Measurements from ENCODE around the gene RNF150.

RNF150 gene

DNA sequence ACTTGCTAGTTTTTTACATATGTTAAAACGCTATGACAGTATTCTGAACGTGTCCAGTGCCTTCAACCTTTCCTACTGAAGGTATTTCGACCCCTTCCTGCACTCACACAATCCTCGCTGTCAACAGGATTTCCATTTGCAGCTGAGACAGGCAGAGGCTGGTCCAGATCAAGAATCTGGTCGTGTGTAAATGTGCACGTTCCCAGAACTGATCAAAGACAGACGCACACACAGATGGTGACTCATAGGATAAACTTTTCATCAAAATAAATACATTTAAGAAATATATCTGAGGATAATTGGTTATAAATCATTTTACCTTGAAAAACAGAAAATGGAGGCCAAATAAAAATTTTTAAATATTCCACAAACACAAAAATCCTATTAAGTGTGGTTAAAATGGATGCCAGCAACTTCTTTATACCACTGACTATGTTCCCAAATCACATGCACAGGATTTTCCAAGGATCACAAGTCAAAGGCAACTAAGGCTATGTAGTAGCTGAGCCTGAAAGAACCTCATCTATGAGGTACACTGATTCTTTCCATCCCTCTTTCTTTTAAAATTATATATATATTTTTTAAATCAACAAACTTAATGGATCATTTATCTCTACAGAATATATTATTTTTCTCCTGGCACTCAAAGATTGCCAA lies 85.9 kb downstream of the RNF150 start:
- POLR2A ChIA-PET = interaction anchor here (0.6 kb wide), 1 partner anchor 107 kb away, joined by 3 read pairs; no protein-coding TSS in a partner anchor
- H3K4me1 ChIP-seq (ENCODE audit: control insufficient read depth, insufficient read depth, low read length) = no peaks in the 10 kb centered on the region
- H3K27ac ChIP-seq (ENCODE audit: extremely low read depth, low read depth, low read length) = no peak overlapping the region
- H3K4me3 ChIP-seq (ENCODE audit: low read depth, low read length) = no peak overlapping the region
- no peaks in the 10 kb centered on the region for H3K9me3 ChIP-seq (ENCODE audit: control insufficient read depth, insufficient read depth, low read depth, low read length)
- CTCF ChIA-PET = no interaction called here
- H3K36me3 ChIP-seq (ENCODE audit: control insufficient read depth in 2 of 2, insufficient read depth in 1 of 2, low read length in 2 of 2) = no peaks in the 10 kb centered on the region
- TF ChIP-seq KLF10 (tag by site-specific recombination; IDR thresholded peaks at IDR 0.05) (no peak), GLI2 (tag by site-specific recombination; IDR thresholded peaks at IDR 0.05; ENCODE audit: borderline replicate concordance, low read depth) (no peak), SP7 (tag by site-specific recombination; IDR thresholded peaks at IDR 0.05) (no peak), ZNF561 (tag by site-specific recombination; IDR thresholded peaks at IDR 0.05; ENCODE audit: borderline replicate concordance) (no peak), ZNF626 (tag by site-specific recombination; IDR thresholded peaks at IDR 0.05) (no peak), OSR2 (tag by site-specific recombination; IDR thresholded peaks at IDR 0.05) (no peak), ZNF707 (tag by site-specific recombination; IDR thresholded peaks at IDR 0.05) (no peak), ZNF830 (tag by site-specific recombination; IDR thresholded peaks at IDR 0.05; ENCODE audit: low read depth) (no peak), ZNF354C (tag by site-specific recombination; IDR thresholded peaks at IDR 0.05; ENCODE audit: borderline replicate concordance, low read depth) (no peak), ZNF560 (tag by site-specific recombination; IDR thresholded peaks at IDR 0.05; ENCODE audit: borderline replicate concordance) (no peak), ZNF624 (tag by site-specific recombination; IDR thresholded peaks at IDR 0.05) (no peak), ZNF24 (tag by site-specific recombination; IDR thresholded peaks at IDR 0.05) (no peak)
- TF ChIP-seq, protein P1, sequence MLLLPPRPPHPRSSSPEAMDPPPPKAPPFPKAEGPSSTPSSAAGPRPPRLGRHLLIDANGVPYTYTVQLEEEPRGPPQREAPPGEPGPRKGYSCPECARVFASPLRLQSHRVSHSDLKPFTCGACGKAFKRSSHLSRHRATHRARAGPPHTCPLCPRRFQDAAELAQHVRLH (tag by site-specific recombination; IDR thresholded peaks at IDR 0.05) = no peak
- TF ChIP-seq, protein P2, sequence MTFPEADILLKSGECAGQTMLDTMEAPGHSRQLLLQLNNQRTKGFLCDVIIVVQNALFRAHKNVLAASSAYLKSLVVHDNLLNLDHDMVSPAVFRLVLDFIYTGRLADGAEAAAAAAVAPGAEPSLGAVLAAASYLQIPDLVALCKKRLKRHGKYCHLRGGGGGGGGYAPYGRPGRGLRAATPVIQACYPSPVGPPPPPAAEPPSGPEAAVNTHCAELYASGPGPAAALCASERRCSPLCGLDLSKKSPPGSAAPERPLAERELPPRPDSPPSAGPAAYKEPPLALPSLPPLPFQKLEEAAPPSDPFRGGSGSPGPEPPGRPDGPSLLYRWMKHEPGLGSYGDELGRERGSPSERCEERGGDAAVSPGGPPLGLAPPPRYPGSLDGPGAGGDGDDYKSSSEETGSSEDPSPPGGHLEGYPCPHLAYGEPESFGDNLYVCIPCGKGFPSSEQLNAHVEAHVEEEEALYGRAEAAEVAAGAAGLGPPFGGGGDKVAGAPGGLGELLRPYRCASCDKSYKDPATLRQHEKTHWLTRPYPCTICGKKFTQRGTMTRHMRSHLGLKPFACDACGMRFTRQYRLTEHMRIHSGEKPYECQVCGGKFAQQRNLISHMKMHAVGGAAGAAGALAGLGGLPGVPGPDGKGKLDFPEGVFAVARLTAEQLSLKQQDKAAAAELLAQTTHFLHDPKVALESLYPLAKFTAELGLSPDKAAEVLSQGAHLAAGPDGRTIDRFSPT (tag by site-specific recombination; IDR thresholded peaks at IDR 0.05) = no peak
- TF ChIP-seq, protein P3, sequence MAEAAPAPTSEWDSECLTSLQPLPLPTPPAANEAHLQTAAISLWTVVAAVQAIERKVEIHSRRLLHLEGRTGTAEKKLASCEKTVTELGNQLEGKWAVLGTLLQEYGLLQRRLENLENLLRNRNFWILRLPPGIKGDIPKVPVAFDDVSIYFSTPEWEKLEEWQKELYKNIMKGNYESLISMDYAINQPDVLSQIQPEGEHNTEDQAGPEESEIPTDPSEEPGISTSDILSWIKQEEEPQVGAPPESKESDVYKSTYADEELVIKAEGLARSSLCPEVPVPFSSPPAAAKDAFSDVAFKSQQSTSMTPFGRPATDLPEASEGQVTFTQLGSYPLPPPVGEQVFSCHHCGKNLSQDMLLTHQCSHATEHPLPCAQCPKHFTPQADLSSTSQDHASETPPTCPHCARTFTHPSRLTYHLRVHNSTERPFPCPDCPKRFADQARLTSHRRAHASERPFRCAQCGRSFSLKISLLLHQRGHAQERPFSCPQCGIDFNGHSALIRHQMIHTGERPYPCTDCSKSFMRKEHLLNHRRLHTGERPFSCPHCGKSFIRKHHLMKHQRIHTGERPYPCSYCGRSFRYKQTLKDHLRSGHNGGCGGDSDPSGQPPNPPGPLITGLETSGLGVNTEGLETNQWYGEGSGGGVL (tag by site-specific recombination; IDR thresholded peaks at IDR 0.05) = no peak
- TF ChIP-seq, protein P4, sequence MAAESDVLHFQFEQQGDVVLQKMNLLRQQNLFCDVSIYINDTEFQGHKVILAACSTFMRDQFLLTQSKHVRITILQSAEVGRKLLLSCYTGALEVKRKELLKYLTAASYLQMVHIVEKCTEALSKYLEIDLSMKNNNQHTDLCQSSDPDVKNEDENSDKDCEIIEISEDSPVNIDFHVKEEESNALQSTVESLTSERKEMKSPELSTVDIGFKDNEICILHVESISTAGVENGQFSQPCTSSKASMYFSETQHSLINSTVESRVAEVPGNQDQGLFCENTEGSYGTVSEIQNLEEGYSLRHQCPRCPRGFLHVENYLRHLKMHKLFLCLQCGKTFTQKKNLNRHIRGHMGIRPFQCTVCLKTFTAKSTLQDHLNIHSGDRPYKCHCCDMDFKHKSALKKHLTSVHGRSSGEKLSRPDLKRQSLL (tag by site-specific recombination; IDR thresholded peaks at IDR 0.05) = no peak
- TF ChIP-seq, protein P5, sequence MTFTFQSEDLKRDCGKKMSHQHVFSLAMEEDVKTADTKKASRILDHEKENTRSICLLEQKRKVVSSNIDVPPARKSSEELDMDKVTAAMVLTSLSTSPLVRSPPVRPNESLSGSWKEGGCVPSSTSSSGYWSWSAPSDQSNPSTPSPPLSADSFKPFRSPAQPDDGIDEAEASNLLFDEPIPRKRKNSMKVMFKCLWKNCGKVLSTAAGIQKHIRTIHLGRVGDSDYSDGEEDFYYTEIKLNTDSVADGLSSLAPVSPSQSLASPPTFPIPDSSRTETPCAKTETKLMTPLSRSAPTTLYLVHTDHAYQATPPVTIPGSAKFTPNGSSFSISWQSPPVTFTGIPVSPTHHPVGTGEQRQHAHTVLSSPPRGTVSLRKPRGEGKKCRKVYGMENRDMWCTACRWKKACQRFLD (tag by site-specific recombination; IDR thresholded peaks at IDR 0.05) = no peak

DNA sequence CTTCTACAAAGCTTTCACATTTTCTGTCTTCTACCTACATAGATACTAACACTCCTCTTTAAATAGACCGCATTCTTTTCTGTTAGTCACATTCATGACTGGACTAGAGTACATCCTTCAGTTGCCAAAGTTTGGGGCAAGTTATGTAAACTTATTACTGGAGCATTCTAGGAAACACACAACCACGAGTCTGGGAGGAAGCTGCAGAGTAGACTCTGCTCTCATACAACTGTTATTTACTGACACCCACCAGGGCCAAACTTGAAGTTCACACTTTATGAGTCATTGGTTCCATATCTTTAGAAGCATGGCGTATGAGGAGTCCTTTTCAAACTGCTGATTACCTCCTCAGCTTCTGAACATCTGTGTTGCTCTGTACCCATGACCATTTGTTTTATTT lies 87.0 kb downstream of the RNF150 start:
- no peaks in the 10 kb centered on the region for H3K36me3 ChIP-seq (ENCODE audit: control insufficient read depth in 2 of 2, insufficient read depth in 1 of 2, low read length in 2 of 2)
- TF ChIP-seq ZNF2 (tag by site-specific recombination; IDR thresholded peaks at IDR 0.05) (no peak), ZFP37 (tag by site-specific recombination; IDR thresholded peaks at IDR 0.05) (no peak), ZFHX2 (tag by site-specific recombination; conservative IDR thresholded peaks at IDR 0.05) (no peak), ZFP3 (tag by site-specific recombination; IDR thresholded peaks at IDR 0.05; ENCODE audit: low read depth) (no peak)
- no peak overlapping the region for H3K27ac ChIP-seq (ENCODE audit: extremely low read depth, low read depth, low read length)
- no peaks in the 10 kb centered on the region for H3K9me3 ChIP-seq (ENCODE audit: control insufficient read depth, insufficient read depth, low read depth, low read length)
- ChIA-PET CTCF (no interaction called here), POLR2A (no interaction called here)
- no peaks in the 10 kb centered on the region for H3K4me1 ChIP-seq (ENCODE audit: control insufficient read depth, insufficient read depth, low read length)
- no peak overlapping the region for H3K4me3 ChIP-seq (ENCODE audit: low read depth, low read length)
